ENCODE data around the gene DNASE1.

Gene DNASE1

GRCh38 chr16:3706253-3707012 lies 51.9 kb downstream of the DNASE1 start:
- no peak for DNase-seq
